Ascending aorta (tissue), 2 donors: ENCODE results near the gene ITGB1. TPM values are rescaled to one million over a fixed set of nuclear protein-coding genes. Genes with fewer than 3 reads are reported as not detected.
"Not testable (repeated sequence)": the region's sequence is repeated elsewhere in the genome, so short reads cannot be mapped to it uniquely, and the experiment has no call there.

ENCODE experiments used
- DNase-seq, 2 donors: peaks; one replicate each; pipeline ENCODE4 v3.0.0-alpha.2; 2019; ENCODE audit warnings: low spot score in 2 of 2
- H3K27ac ChIP-seq, 2 donors: fragments of 200-600 bp; sonication (generic); one replicate each; pipeline ENCODE4 v1.5.1; 2016 to 2017; ENCODE audit warnings: mild to moderate bottlenecking in 1 of 2
- H3K27me3 ChIP-seq: fragments of 200-600 bp; sonication (generic); one replicate; pipeline ENCODE4 v1.5.1; 2017
- H3K36me3 ChIP-seq, 2 donors: fragments of 200-600 bp; sonication (generic); one replicate each; pipeline ENCODE4 v1.5.1; 2016
- H3K4me1 ChIP-seq, 2 donors: fragments of 200-600 bp; sonication (generic); one replicate each; pipeline ENCODE4 v1.5.1; 2016 to 2017; ENCODE audit warnings: mild to moderate bottlenecking in 1 of 2
- H3K4me3 ChIP-seq, 2 donors: fragments of 200-600 bp; sonication (generic); one replicate each; pipeline ENCODE4 v1.5.1; 2016 to 2017; ENCODE audit warnings: mild to moderate bottlenecking in 1 of 2
- H3K9me3 ChIP-seq, 2 donors: fragments of 200-600 bp; sonication (generic); one replicate each; pipeline ENCODE4 v1.5.1; 2016
- CTCF ChIP-seq, 3 experiments: fragments of 200-600 bp in 2 of 3; fragments of 450-650 bp in 1 of 3; sonication (generic) in 2 of 3; IDR thresholded peaks; one replicate each; pipeline ENCODE4 v1.5.1; 2016 to 2019; ENCODE audit warnings: antibody characterized with exemption in 3 of 3, mild to moderate bottlenecking in 1 of 3, moderate library complexity in 1 of 3
- intact Hi-C: fragments of 100-400 bp; cut with DNase I; formaldehyde crosslinking; loops from one replicate; pipeline ENCODE4 v1.15.1; 2023
- total RNA-seq: library from RNA; depleted of rRNA; stranded (reverse); fragments of >200 nt; gene quantifications from one replicate; pipeline ENCODE4 v1.1.0, GENCODE V29; 2016

ITGB1 gene
- total RNA-seq, 1 donor from 2014 or later: 569 TPM

- peaks cover 43 to 47% of the 10 kb centered on the region in 2 donors for H3K36me3 ChIP-seq
- H3K27ac ChIP-seq: no peak overlapping the region
- intact Hi-C loops: no loop called here
- TF ChIP-seq CTCF (IDR thresholded peaks at IDR 0.05): no peak
- H3K4me3 ChIP-seq: no peak overlapping the region
- DNase-seq: no peak
- no peaks in the 10 kb centered on the region for H3K9me3 ChIP-seq
- H3K4me1 ChIP-seq: peaks cover 0 to 11% of the 10 kb centered on the region in 2 donors
- no peaks in the 10 kb centered on the region for H3K27me3 ChIP-seq
Observed at GRCh38 chr10:32930036-32930435, 28.0 kb downstream of the ITGB1 start.

- Histone ChIP-seq H3K9me3 (no peaks in the 10 kb centered on the region), H3K36me3 (peaks cover 44 to 47% of the 10 kb centered on the region in 2 donors), H3K27ac (no peak overlapping the region), H3K27me3 (no peaks in the 10 kb centered on the region), H3K4me1 (peaks cover 0 to 11% of the 10 kb centered on the region in 2 donors), H3K4me3 (no peak overlapping the region)
- DNase-seq: no peak
- intact Hi-C loops: no loop called here
- no peak for TF ChIP-seq CTCF (IDR thresholded peaks at IDR 0.05)
Observed at GRCh38 chr10:32929634-32930033, 28.4 kb downstream of the ITGB1 start.

DNA sequence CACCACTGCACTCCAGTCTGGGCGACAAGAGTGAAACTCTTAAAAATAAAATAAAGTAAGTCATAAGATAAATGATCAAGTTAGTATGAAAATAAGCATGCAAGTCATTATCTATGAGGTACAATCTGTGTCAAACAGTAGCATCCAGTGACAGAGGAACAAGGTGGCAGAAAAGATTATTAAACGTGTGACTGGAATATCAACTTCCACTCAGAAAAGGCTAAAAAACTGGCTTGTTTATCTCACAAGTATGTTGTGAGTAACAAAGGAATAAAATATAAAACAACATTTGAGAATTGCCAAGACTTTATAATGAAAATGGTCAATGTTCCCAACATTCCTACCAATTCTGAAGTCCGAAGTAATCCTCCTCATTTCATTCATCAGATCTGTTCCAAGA is 30.3 kb downstream of the ITGB1 start:
- no peak for DNase-seq
- Histone ChIP-seq H3K36me3 (peaks cover 50% of the 10 kb centered on the region in 2 donors), H3K4me3 (no peak overlapping the region), H3K9me3 (no peaks in the 10 kb centered on the region), H3K4me1 (peaks cover 0 to 11% of the 10 kb centered on the region in 2 donors), H3K27me3 (no peaks in the 10 kb centered on the region), H3K27ac (no peak overlapping the region)
- intact Hi-C loops: no loop called here
- no peak for TF ChIP-seq CTCF (IDR thresholded peaks at IDR 0.05)

DNA sequence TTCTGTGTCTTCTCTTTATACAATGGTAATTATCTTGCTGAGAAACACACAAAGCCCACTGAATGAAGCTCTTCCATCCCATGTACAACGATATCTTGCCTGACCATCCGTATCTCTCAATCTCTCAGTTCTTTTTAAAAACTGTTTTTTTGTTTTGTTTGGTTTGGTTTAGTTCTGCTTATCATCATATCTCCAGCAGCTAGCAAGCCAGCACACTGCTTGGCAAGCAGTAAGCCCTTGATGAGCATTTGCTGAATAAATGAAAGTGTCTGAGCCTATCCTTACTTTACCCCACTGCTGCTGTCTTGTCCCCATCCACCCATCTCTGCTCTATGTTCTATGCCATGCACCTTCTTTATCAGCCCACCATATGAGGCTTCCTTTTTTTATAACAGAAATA is 34.2 kb downstream of the ITGB1 start:
- H3K9me3 ChIP-seq: no peaks in the 10 kb centered on the region
- no peak for DNase-seq
- intact Hi-C loops: no loop called here
- no peaks in the 10 kb centered on the region for H3K27me3 ChIP-seq
- H3K4me3 ChIP-seq: no peak overlapping the region
- peaks cover 75 to 80% of the 10 kb centered on the region in 2 donors for H3K36me3 ChIP-seq
- TF ChIP-seq CTCF (IDR thresholded peaks at IDR 0.05): no peak
- no peaks in the 10 kb centered on the region for H3K4me1 ChIP-seq
- H3K27ac ChIP-seq: no peak overlapping the region

- no peaks in the 10 kb centered on the region for H3K4me1 ChIP-seq
- H3K27ac ChIP-seq: no peak overlapping the region
- TF ChIP-seq CTCF (IDR thresholded peaks at IDR 0.05): no peak
- intact Hi-C loops: no loop called here
- no peak overlapping the region for H3K4me3 ChIP-seq
- H3K9me3 ChIP-seq: no peaks in the 10 kb centered on the region
- no peaks in the 10 kb centered on the region for H3K27me3 ChIP-seq
- DNase-seq: no peak
- H3K36me3 ChIP-seq: peaks cover 79 to 80% of the 10 kb centered on the region in 2 donors
Observed at GRCh38 chr10:32923134-32923533, 34.9 kb downstream of the ITGB1 start.

DNA sequence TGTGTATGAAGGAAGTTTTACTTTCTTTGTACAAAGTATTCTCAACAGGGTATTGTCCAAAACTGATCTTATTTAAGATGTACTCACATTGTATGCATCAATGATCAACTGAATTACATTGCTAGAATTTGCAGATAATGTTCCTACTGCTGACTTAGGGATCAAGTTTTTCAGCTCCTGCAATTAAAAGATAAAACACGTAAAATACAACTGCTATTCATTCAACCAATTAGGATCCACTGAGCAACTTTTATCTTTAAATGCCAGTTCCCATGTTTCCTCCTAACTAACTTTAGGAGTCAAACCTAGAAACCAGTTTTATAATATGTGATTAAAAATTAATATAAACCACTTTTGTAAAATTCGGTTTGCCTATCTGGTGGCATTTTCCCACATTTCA is 35.9 kb downstream of the ITGB1 start:
- DNase-seq: no peak
- Histone ChIP-seq H3K4me3 (no peak overlapping the region), H3K27me3 (no peaks in the 10 kb centered on the region), H3K27ac (no peak overlapping the region), H3K4me1 (no peaks in the 10 kb centered on the region), H3K9me3 (no peaks in the 10 kb centered on the region), H3K36me3 (peaks cover 72 to 79% of the 10 kb centered on the region in 2 donors)
- intact Hi-C loops: no loop called here
- TF ChIP-seq CTCF (IDR thresholded peaks at IDR 0.05): no peak

- H3K27ac ChIP-seq, intact Hi-C loops, H3K27me3 ChIP-seq, DNase-seq, H3K9me3 ChIP-seq, H3K4me1 ChIP-seq, H3K4me3 ChIP-seq: not testable (repeated sequence)
- peaks cover 45 to 50% of the 10 kb centered on the region in 2 donors for H3K36me3 ChIP-seq
Observed at GRCh38 chr10:32917817-32918216, 40.2 kb downstream of the ITGB1 start.
